ENCODE results near the gene HOXA4.

HOXA4 gene

DNA sequence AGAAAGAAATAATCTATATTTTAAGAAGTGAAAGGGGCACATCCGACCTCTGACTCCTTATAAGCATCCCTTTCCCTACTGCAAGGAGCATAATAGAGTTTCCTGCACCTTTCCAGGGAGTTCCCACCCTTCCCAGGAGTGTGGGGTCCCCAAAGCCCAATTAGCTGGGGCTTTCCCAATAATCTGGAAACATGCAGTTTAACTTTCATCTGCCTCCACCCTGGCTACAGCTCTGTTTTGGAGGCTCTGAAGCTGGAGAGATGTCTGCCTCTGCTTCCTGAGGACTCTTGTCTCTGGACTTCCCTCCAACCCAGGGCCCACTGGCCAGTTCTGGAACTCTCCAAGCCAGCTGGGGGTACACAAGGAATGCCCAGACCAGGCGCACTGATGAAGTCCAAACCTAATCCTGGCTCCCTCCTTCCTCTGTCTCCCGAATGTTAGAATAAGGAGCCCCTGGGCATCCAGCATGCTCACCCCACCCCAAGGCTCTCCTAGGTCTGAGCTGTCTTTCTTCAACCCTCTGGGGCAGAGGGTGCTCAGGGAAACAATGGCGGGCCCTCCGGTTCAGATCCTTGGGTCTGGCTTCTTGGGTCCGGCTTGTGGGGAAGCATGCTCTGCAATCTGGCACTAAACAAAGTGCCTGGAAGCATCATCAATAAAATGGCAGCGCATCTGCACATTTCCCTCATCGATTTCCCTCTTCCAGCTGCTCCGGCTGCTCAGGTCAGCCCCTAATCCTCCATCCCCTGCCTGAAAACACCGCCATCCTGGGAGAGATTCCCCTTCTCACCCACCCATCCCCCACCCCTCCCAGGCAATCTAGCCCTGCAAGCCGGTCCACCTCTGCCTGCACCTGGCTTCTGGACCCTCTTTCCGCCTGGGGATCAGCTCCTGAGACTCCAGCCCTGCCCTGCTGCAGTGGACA, 13.3 kb downstream of the HOXA4 start:
- DNase-seq (ENCODE audit: low spot score) = no peak

DNA sequence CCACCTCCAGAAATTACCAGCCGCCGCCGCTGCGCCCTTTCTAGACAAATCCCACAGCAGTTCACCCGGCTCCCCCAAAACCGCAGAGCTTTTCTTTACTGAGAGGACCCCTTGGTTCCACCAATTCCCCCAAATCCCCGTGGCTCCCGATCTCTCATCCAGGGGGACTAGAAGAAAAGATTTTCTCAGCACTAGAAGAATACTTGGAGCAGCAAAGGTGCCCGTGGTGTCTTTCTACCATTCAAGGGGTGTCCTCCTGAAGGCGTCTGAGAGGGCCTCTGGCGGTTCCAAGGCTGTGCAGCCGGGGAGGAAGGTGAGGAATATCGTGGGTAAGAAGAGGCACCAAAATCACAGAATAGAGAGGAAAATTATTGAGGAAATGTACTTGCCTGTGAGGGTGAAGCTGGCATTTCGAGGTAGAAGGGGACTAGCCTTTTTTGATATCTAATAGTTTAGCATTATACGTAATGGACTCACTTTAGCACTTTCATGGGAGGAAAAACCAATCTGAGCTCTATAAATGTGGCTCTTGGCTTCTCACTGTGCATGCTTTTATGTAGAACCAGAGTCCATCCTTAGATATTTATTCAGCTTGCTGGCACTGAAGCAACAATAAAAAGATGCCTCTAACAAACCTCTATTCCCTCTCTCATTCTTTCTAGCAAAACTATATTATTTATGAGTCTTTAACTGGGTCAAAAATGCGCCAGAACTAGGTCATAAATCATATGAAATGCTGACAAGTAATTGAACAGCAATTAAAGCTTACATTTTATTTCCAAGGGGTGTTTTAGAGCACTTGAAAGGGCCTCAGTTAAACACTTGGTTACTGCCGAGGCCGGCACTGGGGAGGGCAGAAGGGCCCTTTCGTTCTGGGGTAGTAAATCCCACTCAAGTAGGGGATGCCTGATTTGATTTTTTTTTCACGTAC, 14.3 kb downstream of the HOXA4 start:
- DNase-seq (ENCODE audit: low spot score) = no peak

DNA sequence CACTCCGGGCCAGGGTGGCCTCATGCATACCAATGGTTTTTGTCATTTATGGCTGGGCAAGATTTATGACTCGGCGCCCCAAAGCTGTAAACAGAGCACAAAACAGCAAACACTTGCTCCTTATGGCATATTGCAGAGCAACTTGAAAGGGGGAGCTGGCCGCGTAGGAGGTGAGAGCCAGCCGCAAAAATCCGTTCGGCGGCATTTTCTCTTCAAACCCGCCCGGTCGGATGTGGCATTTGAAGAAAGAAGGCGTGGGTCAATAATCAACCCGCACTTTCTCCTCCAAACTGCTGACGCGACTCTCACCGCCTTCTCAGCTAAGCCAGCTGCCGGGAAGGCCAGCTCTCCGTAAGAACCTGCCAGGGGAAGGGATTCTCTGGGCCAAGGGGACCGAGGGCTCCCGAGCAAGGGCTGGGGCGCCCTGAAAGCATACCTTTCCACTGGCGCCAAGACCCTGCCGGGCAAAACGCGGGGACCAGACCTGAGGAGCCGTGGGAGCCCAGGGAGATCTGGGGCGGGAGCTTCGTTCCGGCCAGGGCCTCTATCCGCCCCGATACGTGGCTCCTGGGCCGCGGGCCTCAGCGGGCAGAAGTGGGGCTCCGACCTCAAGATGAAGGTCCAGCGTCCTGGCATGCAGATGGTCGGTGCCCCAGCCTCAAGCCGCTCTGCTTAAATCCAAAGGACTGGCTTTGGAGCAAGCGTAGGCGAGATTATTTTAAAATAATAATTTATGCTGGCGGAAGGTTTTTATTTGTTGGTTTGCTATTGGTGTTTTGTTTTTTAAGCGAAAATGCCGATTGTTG, 15.1 kb downstream of the HOXA4 start:
- no peak for DNase-seq (ENCODE audit: low spot score)

DNA sequence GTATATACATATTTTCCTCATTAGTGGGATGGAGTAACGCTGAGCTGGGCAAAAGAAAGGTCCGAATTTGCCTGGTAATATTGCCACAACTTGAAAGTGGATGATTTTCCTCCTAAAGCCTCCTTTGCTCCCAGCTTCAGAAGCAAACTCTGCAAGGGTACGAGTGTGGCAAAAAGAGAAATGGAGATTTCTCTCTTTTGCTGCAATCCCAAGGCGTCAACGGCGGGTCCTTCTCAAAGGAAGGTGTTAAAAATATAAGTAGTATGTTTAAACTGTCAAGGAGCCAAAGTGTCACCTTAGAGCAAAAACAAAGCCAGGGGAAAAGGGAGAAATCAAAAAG, 15.7 kb downstream of the HOXA4 start:
- DNase-seq (ENCODE audit: low spot score) = no peak

DNA sequence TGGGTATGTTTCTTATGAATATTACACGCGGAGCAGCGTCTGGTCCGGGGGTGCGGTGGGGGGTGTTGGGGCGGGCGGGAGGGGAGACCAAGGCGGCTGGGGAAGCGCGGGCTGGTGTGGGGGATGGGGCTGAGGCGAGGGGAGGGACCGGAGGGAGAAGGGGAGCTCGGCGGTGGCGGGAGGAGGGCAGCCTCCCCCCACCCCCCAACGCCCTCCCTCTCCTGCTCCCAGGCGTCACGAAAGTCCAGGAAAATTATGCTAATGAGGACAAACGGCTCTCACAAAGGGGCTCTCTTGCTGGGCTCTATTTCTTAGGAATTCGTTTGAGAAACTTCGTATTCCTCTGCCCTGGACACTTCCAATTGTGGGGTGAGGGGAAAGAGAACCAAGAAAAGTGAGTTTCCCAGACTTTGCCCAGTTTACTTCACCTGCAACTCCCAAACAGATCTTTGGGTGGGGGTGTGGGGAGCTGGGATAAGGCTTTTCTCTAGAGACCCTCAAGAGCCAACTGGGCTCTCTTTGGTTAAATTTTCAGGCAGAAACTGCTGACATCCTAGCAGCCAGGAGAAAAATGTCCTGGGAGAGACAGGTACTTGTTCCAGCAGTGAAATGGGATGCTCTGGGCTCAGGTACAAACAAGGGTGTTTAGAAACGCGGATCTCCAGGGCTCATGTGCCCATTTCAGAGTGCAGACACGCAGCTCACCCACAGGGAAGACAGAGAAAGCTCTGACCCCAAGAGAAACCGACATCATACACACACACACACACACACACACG, 16.4 kb downstream of the HOXA4 start:
- no peak for DNase-seq (ENCODE audit: low spot score)

DNA sequence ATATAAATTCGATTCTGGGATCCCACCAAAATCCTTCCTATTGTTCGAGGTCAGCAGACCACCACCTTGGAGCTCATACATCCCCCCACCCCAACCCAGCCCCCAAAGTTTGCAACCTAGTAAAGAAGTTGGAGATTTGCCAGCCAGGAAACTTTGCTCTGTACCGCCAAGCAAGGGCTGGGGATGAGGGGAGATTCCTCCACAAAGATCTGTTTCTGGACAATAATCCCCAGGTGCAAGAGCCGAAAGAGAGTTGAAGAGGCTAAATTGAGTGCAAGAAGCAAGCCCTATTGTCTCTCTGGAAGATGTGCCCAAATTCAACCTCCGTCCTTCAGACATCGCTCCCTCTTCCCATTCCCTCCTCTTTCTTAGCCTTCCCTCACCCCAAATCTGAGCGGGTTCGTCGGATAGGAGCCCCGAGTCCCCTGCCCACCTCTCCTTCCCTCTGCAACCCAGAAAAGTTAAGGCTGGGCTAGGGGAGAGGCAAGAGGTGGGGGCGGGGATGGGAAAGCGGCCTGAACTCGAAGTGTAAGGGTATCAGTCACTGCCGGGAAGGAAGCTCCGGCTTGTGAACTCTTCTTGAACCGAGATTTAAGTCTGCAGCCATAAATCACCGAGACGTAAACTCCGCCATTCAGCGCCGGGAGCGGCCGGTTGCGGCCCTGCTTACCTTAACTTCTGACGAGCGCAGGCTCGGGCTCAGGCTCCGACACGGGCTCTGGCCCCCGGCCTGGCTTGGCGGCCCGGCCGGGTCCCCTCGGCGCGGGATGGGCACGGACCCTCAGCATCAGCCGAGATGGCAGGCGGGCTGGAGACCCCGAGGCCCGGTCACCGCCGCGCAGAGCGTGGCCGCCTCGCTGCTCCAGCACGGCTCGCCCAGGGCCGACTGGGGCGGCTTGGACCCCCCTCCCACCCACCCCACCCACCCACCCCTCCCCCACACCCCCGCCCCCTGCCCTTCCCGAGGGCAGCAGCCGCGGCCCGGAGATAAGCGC, 17.3 kb downstream of the HOXA4 start:
- DNase-seq (ENCODE audit: low spot score) = no peak

DNA sequence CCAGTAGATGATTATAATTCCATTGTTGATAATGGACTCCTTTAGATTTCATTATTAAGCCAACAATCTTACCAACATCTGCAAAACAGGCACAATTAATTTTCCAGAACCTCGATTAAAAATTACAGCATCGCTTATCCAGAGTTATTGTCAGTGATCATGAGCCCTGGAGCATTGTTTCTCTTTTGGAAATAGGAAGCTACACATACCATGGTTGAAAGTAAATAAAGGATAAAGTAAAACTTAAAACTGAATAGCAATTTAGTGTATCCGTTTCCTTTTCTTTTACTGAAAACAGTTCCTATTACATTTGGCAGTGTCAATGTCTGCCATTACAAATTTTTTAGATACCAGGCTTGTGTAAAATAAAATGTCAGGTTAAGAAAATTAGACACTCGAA, 18.2 kb downstream of the HOXA4 start:
- DNase-seq (ENCODE audit: low spot score) = no peak

DNA sequence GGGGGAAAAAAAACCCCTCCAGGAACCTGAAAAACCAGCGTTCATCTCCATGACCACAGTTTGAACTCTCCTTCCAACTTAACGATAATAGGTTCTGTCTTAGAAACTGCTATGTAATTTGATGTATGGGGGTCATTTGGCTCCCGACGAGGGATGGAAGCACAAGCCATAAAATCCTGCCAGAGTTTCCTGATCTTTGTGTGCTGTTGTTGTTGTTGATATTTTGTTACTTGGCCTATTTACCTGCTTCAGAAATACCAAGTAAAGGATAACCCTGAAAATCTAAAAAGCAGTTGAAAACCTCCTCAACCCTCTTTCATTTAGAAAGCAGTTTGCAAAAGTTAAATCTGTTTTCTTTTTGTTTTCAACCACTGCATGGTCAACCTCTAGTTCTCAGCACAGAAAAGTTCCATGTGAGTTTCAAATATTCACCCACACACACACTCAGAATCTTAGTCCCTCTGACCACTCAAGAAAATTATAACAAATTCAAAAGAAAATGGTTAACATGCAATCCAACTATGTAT, 18.7 kb downstream of the HOXA4 start:
- DNase-seq (ENCODE audit: low spot score) = no peak

DNA sequence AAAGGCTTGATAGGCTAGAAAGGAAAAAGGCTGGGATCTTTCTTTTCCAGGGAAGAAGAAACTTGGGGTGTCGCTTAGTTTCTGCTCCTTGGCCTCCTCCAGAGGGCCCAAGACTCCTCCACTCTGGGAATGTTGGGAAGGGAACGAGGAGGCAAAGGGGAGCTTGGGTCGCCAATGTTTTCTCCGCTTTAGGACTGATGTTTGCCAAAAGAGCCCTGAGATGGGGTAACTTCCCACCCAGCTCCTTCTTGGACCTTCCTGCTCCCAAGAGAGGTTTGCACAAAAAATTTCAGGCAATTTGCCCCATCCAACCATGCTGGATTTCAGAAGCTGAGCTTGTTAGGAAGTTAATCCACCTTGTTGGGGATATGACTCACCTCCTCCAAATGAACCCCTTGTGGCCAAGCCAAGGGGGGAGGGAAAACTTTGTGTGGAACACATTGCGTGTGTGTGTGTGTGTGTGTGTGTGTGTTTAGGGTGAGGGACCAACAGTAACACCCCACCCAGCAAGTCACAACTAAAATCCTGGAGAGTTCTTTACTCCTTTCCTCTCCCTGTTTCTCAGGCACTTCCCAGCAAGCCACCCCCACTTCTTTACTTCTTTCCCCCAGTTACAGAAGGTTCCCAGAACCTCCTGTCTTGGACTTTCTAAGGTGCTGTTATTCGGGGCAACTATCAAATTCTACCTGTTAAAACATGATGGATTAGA, 19.4 kb downstream of the HOXA4 start:
- peak; percentile 70 for DNase-seq (ENCODE audit: low spot score)

DNA sequence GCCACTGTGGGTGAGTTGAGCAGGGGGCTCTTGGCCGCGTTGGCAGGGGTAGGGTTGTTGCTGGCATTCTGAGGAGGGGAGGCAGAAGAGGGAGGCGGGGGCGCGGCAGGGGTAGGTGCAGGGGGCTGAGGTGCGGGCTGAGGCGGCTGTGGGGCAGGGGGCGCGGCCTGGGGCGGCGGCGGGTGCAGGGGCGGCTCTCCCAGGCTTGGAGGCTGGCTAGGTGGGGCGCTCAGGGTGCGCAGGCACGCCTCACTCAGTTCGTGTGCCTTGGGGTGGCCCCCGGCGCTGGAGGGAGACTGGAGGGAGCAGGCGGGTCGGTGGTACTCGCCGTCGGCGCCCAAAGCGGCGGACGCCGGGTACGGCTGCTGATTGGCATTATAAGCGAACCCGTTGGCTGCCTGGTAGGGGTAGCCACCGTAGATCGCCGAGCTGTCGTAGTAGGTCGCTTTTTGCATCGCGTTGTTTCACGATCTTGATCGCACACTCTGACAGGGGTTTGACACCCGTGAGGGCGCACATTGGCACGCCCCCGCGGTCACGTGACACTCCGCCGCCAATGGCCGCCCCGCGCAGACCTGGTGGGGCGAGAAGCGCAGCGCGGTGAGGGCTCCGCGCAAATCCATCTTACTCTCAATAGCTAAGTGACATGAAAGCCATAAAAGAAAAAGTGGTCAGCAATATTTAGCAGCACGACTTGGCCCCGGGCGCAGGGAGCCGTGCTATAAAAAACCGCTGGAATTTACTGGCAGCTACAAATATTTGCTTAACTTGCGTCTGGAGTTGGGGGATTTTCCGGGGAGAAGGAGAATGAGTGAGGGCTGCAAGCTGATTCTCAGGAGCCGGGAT, 20.1 kb downstream of the HOXA4 start:
- peak; percentile 55 for DNase-seq (ENCODE audit: low spot score)

DNA sequence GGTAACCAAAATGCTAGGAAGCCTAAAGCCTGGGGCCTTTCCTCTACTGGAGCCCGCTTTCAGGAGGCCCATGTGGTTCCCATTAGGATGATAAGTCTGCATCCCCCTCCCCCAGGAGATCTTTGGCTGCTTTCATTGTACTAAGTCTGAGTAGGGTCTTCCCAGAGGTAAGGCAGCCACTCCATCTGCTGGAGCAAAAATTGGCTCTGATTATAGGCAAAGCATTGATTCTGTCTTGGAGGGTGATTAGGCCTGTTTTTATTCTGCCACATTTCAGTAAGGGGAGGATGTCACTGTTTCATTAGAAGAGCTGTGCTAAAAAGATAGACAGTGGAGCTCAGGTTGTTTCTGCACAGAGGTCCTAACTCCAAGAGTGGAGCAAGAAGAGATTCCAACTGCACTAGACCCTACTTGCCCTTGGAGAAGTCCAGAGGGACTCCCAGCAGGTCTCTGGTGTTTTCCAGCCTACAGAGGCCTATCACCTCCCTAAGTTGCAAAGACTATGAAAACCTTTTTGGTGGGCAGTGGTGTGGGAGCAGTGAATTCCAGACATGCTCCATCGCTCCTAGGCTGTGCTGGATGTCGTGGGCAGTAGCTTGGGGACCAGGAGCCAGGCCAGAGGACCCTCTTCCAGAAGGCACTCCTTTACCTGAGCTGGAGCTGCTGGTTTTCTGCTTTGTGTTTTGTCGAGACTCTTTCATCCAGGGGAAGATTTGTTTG, 20.9 kb downstream of the HOXA4 start:
- no peak for DNase-seq (ENCODE audit: low spot score)

DNA sequence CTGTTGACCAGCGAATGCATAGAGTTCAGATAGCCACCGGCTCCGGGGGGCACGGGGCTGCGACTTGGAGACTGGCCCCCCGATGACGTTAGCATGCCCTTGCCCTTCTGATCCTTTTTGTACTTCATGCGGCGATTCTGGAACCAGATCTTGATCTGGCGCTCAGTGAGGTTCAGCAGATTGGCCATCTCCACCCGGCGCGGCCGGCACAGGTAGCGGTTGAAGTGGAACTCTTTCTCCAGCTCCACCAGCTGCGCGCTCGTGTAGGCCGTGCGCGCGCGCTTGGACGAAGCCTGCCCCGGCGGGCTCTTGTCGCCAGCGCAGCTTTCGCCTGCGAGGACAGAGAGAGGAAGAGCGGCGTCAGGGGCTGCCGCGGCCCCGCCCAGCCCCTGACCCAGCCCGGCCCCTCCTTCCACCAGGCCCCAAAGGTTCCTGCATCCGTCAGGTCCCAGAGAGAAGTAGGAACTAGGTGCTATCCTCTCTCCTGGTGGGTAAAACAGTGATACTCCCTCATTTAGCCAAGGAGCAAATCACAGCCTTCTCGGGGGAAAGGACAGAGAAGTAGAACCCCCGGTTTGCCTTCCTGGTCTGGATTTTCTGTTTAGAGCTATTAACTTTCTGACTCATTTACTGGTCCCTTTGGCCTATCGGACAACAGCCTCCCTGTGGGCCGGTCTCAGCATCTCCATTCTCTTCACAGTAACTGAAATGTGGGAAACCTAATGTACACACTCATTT, 22.0 kb downstream of the HOXA4 start:
- DNase-seq (ENCODE audit: low spot score) = no peak

DNA sequence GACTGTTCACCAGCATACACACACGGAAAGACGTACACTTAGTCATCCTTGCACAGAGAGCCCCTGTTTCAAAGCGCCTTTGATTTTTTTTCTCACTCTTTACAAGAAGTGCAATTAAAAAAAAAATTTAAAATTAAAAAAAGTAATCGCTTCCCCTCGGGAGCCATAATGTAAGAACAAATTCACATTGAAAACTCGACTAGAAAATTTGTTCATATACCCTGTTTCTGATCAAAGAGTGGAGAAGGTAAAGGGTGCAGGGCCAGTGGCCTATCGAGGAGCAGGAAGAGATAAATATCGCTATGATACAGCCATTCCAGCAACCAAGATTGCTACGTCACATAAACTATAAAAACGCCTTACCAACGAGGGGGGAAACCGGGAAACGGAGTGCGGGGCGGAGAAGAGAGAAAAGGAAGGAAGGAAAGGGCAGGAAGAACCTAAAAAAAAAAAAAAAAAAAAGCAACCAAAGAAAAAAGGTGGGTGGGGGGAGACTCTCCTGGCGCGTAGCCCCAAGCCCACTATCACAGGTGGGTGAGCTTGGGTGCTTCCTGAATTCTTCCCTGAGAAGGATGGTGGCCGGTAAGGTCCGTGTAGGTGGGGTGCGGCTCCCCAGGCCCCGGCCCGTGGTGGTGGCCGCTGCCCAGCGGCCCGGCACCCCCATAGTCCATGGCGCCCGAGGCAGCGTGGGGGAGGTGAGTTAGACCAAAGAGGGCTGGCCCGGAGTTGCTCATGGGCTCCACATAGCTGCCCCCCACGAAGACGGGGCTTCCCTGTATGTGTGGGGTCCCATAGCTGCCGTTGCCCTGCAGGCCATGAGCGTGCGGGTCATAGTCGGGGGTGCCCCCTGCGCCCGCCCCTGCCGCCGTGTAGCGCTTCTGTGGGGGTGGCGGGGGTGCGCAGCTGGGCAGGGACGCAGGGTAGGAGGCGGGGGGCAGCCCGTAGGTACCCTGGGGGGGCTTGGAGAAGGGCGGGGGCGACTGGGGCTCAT, 22.9 kb downstream of the HOXA4 start:
- DNase-seq (ENCODE audit: low spot score) = no peak

DNA sequence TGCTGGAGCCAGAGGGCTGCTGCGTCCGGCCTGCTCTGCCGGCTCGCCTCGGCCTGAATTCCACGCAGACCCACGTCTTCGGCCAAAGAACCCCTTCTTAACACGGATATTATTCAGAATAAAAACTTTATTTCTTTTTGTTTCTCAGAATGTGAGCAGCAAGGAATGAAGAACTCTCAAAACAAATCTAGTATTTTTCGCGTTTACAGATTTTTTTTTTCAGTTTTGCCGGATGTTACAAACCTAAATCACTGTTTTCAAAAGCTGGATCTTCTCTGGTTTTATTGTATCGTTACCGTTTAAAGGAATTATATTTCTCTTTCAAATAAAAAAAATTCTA, 23.7 kb downstream of the HOXA4 start:
- no peak for DNase-seq (ENCODE audit: low spot score)

DNA sequence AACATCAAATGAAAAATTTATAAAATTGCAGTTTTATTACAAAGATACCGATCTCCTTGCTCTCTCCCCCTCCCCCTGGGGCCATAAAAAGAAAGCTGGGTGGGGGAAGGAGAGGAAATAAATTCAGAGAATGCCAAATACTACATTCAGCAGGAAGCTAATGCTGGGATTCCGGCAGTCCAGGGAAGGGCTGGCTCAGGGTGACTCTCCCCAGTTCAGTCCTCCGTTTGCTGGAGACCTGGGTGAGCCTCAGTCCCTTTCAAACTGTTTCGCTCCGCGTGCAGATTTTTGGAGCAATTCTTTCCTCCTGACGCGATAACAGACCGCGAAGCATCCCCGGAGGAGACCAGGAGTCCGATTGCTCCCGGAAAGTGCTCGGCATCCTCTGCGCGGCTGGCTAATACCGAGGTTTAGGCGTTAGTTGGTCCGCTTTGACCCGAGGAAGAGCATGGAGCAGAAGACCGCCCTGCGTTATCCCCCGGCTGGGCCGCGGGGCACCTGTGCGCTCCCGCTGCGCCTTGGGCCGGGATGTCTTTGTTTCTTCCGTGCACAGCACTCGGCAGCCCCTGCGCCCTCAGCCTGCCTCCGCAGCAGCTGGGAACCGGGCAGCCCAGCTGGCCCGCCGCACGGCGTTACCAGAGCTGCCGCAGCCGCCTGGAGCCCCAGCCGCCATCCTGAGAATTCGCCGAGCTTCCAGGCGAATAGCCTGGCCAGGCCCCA, 24.2 kb downstream of the HOXA4 start:
- DNase-seq (ENCODE audit: low spot score) = no peak
